Neural cell (in vitro differentiated cells): ENCODE measurements around the gene FAM43A.

Source experiments
- CTCF ChIP-seq: fragments of 450-650 bp; IDR thresholded peaks from 2 replicates; pipeline ENCODE4 v1.5.1; 2014; ENCODE audit warnings: antibody characterized with exemption, mild to moderate bottlenecking, moderate library complexity; ENCODE audit not compliant: poor library complexity, severe bottlenecking
- EP300 ChIP-seq: fragments of 450-650 bp; conservative IDR thresholded peaks from 2 replicates; pipeline ENCODE4 v1.6.1; 2014; ENCODE audit warnings: antibody characterized with exemption, mild to moderate bottlenecking, moderate library complexity; ENCODE audit not compliant: poor library complexity, severe bottlenecking
- EZH2 ChIP-seq: fragments of 200-600, 300-800 bp; shearing (Covaris generic), sonication (generic); IDR thresholded peaks from 2 replicates; pipeline ENCODE4 v1.6.1; 2014; ENCODE audit warnings: antibody characterized with exemption, low read length, borderline replicate concordance, mild to moderate bottlenecking; ENCODE audit not compliant: insufficient read depth, poor library complexity, severe bottlenecking
- MXI1 ChIP-seq: fragments of 450-650 bp; conservative IDR thresholded peaks from 2 replicates; pipeline ENCODE4 v1.6.1; 2014; ENCODE audit warnings: antibody characterized with exemption, mild to moderate bottlenecking; ENCODE audit not compliant: poor library complexity, severe bottlenecking
- POLR2AphosphoS5 ChIP-seq: IDR thresholded peaks from 2 replicates; pipeline ENCODE4 v1.6.1; 2012
- RAD21 ChIP-seq: fragments of 450-650 bp; conservative IDR thresholded peaks from 2 replicates; pipeline ENCODE4 v1.6.1; 2014; ENCODE audit warnings: antibody characterized with exemption, mild to moderate bottlenecking, moderate library complexity
- SMC3 ChIP-seq: fragments of 450-650 bp; conservative IDR thresholded peaks from 2 replicates; pipeline ENCODE4 v1.6.1; 2014; ENCODE audit warnings: antibody characterized with exemption, mild to moderate bottlenecking, moderate library complexity; ENCODE audit not compliant: poor library complexity
- TAF1 ChIP-seq: IDR thresholded peaks from 2 replicates; pipeline ENCODE4 v1.6.1; 2012; ENCODE audit warnings: low read depth
- TF ChIP-seq, protein P1 (sequence below): IDR thresholded peaks from 2 replicates; pipeline ENCODE4 v1.6.1; 2012; ENCODE audit warnings: borderline replicate concordance

DNA sequence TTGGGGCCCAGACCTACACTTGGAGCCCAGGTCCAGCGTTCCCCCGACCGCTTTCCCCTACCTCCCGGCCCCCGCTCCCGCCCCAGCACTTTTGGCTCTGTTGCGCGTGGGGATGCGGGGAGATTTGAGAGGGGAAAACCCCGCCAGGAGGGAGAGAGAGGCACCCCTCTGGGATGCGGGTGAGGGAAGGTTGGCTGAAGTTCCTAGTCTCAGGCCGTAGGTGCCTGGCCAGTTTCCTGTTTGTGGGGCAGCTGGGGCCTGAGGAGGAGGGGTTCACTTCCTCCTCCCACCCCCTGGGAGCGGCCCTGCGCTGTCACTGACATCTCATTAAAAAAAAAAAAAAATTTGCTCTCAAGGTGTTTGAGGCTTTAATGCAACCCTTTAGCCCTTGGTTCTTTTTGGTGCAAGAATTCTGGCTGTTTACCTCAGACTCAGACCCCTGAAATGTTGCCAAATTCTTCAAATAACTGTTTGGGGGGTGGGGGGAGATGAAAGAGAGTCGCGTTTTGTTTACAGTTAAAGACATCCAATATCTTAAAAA lies 2.6 kb downstream of the FAM43A start:
- TF ChIP-seq, protein P1, sequence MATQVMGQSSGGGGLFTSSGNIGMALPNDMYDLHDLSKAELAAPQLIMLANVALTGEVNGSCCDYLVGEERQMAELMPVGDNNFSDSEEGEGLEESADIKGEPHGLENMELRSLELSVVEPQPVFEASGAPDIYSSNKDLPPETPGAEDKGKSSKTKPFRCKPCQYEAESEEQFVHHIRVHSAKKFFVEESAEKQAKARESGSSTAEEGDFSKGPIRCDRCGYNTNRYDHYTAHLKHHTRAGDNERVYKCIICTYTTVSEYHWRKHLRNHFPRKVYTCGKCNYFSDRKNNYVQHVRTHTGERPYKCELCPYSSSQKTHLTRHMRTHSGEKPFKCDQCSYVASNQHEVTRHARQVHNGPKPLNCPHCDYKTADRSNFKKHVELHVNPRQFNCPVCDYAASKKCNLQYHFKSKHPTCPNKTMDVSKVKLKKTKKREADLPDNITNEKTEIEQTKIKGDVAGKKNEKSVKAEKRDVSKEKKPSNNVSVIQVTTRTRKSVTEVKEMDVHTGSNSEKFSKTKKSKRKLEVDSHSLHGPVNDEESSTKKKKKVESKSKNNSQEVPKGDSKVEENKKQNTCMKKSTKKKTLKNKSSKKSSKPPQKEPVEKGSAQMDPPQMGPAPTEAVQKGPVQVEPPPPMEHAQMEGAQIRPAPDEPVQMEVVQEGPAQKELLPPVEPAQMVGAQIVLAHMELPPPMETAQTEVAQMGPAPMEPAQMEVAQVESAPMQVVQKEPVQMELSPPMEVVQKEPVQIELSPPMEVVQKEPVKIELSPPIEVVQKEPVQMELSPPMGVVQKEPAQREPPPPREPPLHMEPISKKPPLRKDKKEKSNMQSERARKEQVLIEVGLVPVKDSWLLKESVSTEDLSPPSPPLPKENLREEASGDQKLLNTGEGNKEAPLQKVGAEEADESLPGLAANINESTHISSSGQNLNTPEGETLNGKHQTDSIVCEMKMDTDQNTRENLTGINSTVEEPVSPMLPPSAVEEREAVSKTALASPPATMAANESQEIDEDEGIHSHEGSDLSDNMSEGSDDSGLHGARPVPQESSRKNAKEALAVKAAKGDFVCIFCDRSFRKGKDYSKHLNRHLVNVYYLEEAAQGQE: no peak
- no peak for TF ChIP-seq CTCF
- no peak for TF ChIP-seq EZH2
- TF ChIP-seq EP300: no peak
- no peak for TF ChIP-seq POLR2AphosphoS5
- no peak for TF ChIP-seq RAD21
- TF ChIP-seq MXI1: no peak
- no peak for TF ChIP-seq TAF1
- TF ChIP-seq SMC3: no peak
